GM21515 (cell line): ENCODE results near the gene PRPS1L1.

Source experiments
- ATAC-seq: cut with Tn5 transposase; IDR thresholded peaks from one replicate; pipeline ENCODE4 v1.9.1; 2021; ENCODE audit not compliant: unreplicated experiment

PRPS1L1 gene

DNA sequence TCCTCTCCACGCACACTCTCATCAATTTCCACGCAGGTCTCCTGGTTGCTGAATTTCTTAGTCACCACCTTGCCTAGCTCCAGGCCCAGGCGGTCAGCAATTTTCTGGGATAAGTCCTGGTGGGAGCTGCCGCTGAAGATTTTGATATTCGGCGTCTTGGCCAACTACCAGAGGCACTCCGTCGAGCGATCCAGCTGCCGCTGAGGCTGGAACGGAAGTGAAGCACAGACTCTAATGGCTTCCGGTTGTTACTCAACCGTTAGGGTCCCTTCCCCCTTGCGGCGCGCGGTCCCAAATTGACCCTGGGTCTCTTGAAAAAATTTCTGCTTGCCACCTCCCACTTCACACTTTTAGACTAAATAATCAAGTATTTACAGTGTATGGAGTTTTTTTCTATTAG lies at the start of gene PRPS1L1:
Gene PRPS1L1 (minus strand): TSS at position 219 of the 400 bp plus-strand sequence.
- ATAC-seq, result no peak

GRCh38 chr7:18076461-18076860 lies 48.8 kb upstream of the PRPS1L1 start:
- ATAC-seq, result no peak

- no peak for ATAC-seq
These were observed 41.1 kb upstream of the PRPS1L1 start for GRCh38 chr7:18068745-18069144.

- peak; percentile 83 for ATAC-seq
These were observed 36.7 kb upstream of the PRPS1L1 start for GRCh38 chr7:18064242-18064838.

DNA sequence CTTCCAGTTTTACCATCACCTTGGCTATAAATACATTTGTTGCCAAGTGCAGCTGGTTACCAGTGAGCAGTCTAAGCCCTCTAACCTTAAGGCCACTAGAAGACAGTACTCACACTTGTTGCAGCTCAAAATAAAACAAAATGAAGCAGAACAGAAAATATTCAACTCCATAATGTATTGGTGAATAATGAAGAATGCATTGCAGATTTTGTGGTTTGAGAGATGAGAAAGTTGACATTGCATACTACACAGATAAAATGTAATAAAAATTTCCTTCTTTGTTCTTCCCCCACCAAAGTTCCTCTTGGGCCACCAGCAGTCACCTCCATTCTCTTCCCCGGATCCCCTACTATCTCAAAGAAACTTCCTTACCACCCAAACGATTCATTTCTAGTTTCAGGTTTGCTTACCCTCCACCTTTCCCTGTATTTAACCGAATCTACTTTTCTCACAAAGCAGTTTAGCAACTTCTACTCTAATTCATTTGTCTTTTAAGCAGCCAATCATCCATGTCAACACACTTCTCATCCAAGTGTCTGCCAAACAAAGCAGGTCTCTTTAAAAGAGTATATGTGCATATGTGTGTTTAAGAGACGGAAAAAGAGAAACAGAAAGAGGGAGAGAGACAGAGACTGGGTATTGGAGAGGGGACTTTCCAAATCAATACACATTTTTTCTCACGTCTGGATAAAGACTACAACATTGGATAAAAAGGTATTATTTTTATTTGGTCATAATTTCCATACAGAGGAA lies 35.7 kb upstream of the PRPS1L1 start:
- ATAC-seq, result no peak

DNA sequence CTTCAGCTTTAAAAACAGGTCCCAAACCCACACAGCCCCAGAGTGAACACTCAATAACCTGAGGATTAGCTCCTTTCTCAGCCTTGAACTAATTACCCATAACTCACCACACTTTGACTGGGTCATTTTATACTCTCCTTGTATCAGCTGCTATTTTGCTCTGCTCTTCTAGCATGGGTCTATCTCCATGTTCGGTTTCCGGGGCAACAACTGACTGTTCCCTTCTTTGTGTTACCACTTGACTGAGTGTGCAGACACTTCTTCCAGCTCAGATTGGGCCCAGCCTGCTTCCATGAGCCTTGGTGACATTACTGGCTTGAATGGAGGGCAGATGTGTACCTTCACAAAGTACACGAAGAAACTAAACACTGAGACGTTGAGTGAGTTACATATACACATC lies 31.5 kb upstream of the PRPS1L1 start:
- ATAC-seq, result no peak

GRCh38 chr7:18053941-18054340 lies 26.3 kb upstream of the PRPS1L1 start:
- no peak for ATAC-seq

DNA sequence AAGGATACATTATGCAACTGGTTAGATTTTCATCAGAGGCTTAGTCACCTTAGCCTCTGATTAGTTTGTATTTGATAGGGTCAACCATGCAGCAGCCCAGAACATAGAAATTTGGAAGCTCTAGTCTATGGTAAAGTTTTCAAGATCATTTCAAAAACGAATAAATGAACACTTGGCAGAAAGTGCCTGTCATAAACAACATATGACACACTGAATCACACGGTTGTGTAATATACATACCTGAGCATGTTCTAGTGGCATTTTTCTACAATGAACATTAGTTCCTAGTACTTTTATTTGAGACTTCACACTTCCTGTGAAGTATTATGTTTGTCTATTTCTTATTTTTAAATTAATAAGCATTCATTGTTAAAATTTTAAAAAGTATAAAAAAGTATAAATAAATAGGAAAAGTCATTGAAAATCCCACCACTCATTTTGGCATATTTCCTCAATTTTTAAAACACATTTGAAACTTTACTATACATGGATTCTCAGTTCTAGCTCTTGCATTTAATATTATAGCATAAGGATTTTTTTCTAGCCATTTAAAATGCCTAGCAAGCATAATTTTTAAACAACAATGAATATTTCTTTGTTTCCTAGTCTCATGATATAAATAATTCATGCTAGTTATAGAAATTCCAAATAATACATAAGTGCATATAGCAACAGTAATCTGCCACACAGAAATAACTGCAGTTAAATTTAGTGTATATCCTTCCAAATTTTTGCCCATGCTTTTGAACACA lies 25.7 kb upstream of the PRPS1L1 start:
- no peak for ATAC-seq

DNA sequence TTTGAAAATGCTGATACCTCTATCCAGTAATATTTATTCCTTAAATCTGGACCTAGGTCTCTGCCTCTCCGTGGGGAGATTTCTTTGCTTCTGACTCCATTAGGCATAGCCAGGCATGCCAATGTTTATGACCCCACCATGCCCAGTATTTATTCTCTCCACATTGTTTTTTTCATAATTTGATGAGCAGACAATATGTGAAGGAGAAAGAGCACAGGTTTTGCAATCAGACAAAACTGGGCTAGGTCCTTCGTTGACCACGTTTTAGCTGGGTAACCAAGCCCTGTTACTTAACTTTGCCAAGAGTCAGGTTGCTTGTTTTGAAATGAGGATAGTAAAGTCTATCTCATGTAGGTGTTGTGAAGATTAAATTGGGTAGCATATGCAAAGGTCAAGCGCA lies 21.6 kb upstream of the PRPS1L1 start:
- ATAC-seq, result no peak

DNA sequence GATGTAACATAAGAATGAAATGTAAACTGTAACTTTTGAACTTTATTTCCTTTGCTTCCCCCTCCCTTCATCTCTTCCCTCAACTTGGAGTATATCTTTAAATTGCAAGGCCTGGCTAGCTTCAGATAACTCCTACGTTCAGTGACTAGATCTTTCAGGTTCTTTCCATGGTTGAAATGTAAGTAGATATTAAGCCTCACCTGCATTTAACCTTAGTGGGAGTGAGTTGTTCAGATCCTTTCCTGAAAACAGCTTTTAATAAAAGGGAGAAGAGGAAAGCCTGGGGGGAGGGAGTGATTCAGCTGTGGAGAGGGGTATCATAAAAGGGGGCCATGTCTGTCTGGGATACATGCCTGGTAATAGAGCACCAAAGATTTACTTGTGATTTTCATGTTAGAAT lies 19.0 kb upstream of the PRPS1L1 start:
- ATAC-seq, result no peak

DNA sequence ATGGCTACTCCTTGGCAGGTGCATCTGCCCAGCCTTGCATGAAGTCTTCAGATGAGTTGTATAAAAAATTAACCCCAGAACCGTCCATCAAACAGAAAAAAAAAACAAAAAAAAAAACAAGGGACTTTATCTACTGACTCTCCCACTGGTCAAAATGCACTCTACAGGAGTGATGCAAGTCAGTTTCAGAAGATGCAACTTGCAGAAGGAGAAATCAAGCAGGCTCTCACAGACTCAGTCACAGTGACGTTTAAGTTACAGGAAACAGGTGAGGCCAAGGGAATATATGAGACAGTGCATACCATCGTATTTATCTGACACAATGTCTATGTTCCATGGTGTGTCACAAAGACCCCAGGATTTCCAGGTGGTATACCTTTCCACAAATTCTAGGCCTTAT lies 17.5 kb upstream of the PRPS1L1 start:
- ATAC-seq, result no peak

- ATAC-seq, result no peak
These were observed 13.5 kb upstream of the PRPS1L1 start for GRCh38 chr7:18041191-18041590.

- no peak for ATAC-seq
These were observed 12.6 kb upstream of the PRPS1L1 start for GRCh38 chr7:18040196-18040595.

- no peak for ATAC-seq
These were observed 10.7 kb upstream of the PRPS1L1 start for GRCh38 chr7:18038382-18038781.

DNA sequence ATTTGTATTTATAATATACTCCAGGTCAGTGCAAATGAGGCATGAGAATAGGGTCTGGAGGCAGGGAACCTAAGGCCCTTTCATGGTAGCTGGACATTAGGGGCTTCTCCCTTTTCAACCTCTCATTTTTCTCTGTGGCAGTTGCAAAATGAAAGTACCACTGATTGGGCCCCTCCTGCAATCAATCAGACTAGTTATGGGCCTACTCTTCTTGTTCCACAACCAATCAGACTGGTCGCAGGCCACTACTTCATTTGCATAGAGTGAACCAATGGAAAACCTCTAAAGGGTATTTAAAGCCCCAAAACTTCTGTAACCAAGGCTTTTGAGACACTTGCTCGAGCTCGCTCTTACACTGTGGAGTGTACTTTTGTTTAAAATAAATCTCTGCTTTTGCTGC lies 10.0 kb upstream of the PRPS1L1 start:
- no peak for ATAC-seq

GRCh38 chr7:18036783-18037182 lies 9.1 kb upstream of the PRPS1L1 start:
- no peak for ATAC-seq

DNA sequence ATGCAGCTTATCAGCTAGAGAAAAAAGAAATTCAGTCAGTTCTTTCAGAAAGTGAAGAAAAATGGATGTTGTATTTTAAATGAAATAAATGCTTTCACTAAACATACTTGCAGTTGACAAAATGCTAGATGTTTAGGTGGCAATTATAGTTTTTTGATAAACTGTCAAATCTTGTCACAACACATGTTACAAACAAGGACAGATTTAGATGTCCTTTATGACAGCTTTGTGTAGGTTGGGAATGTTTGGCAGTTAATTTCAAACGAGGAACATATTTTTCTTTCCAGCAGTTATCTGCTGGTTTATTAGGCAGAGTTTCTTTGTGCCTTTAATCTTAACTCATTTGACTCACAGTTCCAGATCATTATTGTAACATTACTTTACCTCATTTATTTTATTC lies 3.1 kb upstream of the PRPS1L1 start:
- ATAC-seq, result no peak

GRCh38 chr7:18020138-18020715 lies 7.4 kb downstream of the PRPS1L1 start:
- no peak for ATAC-seq

GRCh38 chr7:18019555-18019954 lies 8.1 kb downstream of the PRPS1L1 start:
- ATAC-seq, result no peak

DNA sequence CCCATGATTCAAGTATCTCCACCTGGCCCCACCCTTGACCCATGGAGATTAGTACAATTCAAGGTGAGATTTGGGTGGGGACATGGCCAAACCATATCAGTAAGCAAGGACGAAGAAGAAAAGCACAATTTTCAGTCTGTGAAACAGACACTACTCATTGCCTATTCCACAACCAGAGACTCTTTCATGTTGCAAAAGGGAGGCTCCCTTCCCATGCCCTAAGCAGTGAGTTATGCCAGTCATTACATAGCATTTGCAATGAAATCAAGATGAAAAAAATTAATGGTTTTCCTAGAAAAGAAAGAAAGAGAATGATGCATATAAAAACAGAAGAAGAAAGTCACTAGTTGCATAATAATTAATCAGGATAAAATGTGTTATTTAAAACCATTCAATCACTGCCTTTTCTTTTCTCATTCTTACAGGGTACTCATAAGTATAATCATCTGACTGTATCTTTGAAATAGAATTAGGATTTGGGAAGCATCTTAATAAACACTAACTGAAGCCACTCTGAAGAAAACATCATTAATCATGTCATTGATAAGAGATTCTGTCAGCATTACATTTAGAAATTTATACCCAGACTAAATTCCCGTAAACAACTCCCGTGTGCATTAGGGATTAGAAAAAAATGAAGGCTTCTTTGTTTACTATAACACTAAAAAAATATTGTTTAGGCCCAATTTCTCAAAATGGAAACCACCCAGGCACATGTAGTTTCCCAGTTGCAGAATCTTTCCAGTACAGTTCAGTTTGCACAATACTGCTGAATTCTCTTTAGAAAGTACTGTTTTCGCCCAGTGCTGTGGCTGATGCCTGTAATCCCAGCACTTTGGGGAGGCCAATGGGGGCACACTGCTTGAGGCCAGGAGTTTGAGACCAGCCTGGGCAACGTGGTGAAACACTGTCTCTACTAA lies 9.1 kb downstream of the PRPS1L1 start:
- ATAC-seq, result no peak
